Islet of Langerhans (tissue), 1 donor: ENCODE results near the gene ACHE.
"Not testable (repeated sequence)": the region's sequence is repeated elsewhere in the genome, so short reads cannot be mapped to it uniquely, and the experiment has no call there.

Experiments used
- FAIRE-seq: peaks from one replicate; lab custom pipeline; 2011; peaks lifted over from hg19 to GRCh38; lab: Jason Lieb, UNC

Gene ACHE

GRCh38 chr7:100861616-100861985 lies 34.1 kb downstream of the ACHE start:
- FAIRE-seq, result no peak

GRCh38 chr7:100860702-100861615 lies 34.7 kb downstream of the ACHE start:
- FAIRE-seq, result no peak

GRCh38 chr7:100859856-100860255 lies 35.8 kb downstream of the ACHE start:
- FAIRE-seq, result no peak

GRCh38 chr7:100856871-100857282 lies 38.8 kb downstream of the ACHE start:
- no peak for FAIRE-seq

- FAIRE-seq, result no peak
These were observed 40.2 kb downstream of the ACHE start for GRCh38 chr7:100855515-100855914.

- not testable (repeated sequence) for FAIRE-seq
These were observed 40.8 kb downstream of the ACHE start for GRCh38 chr7:100854899-100855298.

- FAIRE-seq, result no peak
These were observed 41.4 kb downstream of the ACHE start for GRCh38 chr7:100854146-100854895.

GRCh38 chr7:100852048-100852872 lies 43.4 kb downstream of the ACHE start, which contains the start of gene SLC12A9:
Gene SLC12A9 (plus strand): TSS chr7:100852713. CDS start chr7:100854198, 1,485 bp downstream.
- peak; percentile 49 for FAIRE-seq

- FAIRE-seq, result no peak
These were observed 48.3 kb downstream of the ACHE start for GRCh38 chr7:100847360-100847759.

GRCh38 chr7:100840470-100841100 lies 55.1 kb downstream of the ACHE start:
- FAIRE-seq, result no peak
